Activated CD8-positive, alpha-beta memory T cell treated with anti-CD3 and anti-CD28 coated beads for 48 hours (primary cell): ENCODE data around the gene SNX25.
"Not testable (repeated sequence)": the region's sequence is repeated elsewhere in the genome, so short reads cannot be mapped to it uniquely, and the experiment has no call there.

Source experiments
- DNase-seq, 3 experiments: peaks; one replicate each; pipeline ENCODE4 v3.0.0-alpha.2; 2020; ENCODE audit warnings: low read depth in 2 of 3, low spot score in 2 of 3

The SNX25 gene

DNA sequence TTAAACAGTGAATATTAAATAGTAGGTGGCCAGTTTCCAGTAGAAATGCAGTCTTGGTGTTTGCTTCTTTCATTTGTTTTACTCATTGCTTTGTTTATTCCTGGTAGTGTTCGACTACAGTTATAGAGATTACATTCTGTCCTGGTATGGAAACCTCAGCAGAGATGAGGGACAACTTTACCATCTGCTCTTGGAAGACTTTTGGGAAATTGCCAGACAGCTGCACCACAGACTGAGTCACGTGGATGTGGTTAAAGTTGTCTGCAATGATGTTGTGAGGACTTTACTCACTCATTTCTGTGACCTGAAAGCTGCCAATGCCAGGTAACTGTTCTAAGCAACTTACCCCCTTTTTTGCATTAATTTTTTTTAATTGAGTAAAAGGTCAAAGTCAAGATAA is 49.3 kb downstream of the SNX25 start:
- not testable (repeated sequence) for DNase-seq

DNA sequence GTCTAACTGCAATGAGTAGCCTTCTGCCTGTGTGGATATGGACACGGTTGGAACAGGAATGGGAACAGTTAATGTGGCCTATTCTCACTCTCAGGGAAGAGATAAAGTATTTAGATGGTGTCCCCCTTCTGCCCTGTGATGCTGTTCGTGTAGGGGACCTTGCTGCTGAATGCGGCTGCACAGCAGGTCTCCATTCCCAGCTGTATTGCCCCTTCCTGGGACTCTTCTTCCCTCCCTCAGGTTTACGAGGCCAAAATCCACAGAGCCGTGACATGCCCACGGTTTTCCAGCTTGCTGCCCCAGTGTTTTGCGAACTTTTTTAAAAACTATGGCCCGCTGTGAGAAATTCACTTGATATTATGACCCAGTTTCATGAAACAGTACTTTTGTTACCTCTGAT is 50.3 kb downstream of the SNX25 start:
- DNase-seq, result no peak

DNA sequence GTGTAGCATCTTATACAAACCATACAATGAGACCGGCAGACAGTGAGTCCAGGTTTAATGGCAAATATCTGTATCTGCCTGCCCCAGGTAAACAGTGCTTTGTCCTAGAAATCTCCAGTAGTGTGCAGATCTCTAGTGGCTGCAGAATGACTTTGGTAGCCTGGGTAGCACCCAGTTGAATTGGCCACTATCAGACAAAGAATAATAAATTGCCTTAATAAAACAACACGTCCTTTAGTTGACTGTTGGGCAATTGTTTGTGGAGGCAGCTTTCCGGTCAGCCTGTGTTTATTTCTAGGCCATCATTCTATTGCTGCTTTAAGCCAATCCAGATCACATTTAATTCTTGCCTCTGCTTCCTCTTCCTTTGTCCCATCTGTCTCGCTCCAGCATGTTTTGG is 52.5 kb downstream of the SNX25 start:
- no peak for DNase-seq

DNA sequence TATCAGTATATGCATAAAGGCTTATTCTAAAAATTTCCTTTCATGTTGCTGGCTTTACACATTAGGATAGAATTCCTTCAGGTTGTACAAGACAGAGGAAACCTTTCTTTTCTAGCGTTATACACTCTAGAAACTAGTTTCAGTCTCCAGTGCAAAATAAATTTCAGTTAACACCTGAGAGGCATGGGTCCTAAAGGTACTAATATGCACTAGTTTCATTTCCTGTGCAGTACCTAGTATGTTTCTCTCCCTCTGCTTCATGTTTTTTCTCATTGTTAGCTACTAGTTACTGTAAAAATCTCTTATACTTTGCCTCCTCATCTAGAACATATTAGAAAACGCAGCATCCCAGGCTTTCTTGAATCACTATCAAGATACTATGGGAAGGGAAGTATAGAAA is 54.0 kb downstream of the SNX25 start:
- DNase-seq, result no peak

DNA sequence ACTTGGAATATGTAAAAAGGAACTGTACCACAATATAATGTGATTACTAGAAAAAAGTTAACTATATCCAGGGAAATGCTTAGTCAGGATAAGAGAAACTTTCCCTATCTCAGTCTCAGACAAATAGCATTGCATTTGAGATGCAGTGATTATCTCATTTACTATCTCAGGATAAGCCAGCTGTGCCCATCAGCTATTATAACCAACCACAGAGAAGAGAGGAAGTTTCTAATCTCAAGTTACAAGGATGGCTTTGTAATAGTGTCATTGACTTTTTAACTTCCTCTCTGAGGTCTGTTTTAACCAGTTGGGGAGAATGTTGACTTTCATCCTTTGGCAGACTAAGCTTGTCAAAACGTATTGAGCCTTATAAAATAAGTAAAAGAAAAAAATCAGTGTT is 56.5 kb downstream of the SNX25 start:
- DNase-seq, result no peak

DNA sequence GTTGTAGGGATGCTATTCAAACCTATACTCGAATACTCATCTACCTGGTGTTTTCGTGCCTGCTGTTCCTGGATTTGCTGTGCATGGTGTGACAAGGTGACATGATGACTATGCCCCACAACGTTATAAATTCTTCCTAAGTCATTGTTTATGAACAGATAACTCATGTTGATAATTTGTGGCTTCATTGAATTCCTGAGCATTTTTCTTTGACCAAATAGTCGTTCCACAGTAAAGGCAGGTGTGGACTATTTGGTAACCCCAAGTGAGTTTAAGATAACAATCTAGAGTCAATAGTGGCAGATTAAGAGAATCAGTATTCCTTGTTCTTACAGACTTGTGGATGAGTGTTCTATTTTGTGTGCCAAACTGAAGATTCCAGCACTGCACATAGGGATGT is 59.9 kb downstream of the SNX25 start:
- no peak for DNase-seq

DNA sequence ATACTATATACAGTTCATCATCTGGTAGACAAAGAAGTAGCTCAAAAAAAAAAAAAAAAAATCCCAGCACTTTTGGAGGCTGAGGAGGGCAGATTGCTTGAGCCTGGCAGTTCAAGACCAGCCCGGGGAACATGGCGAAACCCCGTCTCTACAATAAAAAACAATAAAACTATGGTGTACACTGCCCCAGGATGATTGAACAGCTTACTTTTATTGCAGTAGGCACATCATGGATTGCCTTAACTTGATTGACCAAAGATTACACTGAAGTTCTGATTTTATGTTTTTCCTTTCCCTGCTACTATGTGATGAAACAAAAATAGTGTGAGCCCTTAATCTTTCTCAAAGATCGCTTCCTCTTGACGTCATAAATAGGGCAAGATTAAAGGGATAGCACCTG is 60.6 kb downstream of the SNX25 start:
- DNase-seq, result no peak

DNA sequence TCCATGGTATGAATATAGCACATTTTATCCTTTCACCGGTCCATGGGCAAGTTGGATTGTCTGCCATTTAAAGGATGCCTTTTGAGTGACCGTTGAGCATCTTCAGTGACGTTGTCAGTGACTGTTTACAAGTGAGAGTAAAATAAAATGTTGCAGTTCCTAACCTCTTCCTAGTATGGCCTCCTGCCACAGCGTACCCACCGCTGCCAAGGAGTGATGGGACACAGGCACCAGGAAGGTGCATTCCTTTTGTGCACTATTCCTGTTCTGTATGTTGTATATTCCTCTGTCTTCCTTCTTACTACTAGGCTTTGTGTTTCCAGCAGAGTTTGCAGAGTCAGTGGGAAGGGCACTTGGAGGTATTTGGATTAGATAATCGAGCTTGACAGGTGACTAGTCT is 61.5 kb downstream of the SNX25 start:
- no peak for DNase-seq

DNA sequence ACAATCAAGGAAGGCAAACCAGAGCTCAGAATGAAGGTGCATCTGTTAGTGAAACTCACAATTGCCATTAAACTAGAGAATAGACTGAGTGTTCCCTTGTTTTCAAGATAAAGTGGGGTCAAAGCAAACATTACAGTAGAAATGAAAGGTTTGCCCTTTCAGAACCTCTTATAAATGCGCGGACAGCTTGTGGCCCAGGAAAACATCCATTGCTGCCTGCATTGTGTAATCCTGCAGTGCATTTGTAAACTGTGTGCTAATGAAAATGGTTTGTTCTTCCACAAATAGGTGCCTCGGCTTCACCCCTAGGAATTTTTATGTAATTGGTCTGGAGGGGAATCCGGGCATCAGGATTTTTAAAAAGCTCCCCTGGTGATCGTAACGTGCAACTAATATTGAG is 62.8 kb downstream of the SNX25 start:
- no peak for DNase-seq

DNA sequence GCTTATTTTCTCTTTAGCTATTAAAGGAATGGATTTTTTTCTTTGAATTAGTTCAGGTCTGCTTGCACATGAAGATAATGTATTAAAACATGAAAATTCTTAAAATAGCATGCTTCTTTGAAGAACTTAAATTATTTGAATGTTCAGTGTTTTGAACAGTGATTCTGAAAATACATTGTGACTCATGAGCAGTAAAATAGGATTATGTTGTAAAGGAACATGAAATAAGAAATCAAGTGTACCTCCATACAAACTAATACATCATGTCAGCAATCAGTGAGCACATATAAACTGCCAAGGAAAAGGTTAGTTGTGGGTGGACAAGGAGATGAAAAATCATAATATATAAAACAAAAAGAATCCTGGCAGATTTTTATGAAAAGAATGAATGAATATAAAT is 66.1 kb downstream of the SNX25 start:
- no peak for DNase-seq

DNA sequence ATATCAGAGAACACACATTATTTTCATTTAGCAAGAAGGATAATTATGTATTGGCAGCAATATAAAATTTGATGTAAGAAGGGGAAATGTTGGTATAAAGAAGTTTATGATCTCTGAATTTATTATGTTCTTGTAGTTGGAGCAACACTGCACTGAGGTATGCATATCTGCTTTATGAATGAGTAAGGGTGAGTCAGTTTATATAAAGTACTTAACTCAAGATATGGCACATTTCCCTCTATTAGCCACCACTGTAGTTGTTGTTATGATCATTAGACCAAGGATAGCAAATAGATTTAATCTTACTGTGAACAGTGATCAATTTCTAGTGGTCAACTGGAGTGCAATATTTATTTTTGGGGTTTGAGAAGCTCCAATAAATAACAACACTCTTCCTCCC is 66.6 kb downstream of the SNX25 start:
- DNase-seq, result no peak

DNA sequence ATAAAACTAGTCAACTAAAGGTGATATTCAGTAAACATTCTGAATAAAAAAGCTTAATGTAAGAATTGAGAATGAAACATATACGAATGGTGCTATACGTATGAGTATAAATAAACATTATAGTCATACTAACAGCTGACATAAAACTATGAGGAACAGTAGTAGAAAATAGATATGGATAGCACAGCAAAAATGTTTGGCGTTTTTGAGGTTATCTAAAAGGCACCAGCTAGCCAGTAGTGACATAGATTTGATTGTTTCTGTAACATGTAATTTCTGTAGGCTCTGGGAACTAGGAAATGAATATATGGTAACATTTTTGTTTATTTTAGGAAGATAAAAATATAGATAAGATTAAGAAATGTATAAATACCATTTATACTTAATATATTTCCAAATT is 69.3 kb downstream of the SNX25 start:
- DNase-seq, result no peak

DNA sequence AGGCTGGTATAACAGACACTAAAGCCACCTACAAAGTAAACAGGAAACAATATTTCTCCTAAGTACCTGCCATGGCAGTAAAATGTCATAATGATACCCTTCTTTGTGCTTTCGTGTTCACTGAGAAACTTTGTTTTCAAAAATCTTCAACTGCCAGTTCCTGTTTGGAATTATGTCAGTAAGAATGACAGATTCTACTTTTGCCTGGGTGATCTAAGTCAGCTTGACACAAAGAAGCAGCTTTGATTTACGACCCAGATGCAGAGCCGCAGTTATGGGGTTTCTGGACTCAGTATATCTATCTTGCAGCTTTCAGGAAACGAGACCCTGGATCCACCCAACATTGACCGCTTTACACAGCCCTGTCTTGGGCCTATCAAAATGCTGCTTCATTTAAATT is 71.2 kb downstream of the SNX25 start:
- DNase-seq, result no peak

DNA sequence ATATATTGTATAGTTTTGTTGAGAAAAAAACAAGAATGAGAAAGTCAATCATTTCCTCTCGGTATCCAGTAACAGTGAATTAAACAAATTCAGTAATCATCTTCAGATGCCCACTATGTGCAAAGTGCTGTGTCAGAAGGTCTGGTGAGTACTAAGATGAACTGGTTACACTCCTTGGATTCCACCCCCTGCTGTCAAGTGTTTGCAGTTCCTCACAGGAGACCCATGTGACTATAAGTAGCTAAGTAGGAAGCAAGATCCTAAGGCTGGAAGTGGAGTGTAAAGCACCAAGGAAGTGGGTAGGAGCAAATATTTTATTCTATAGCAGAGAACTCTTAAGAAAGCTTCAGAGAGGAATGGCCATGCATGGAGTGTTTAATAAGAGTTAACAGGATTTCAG is 73.6 kb downstream of the SNX25 start:
- no peak for DNase-seq

DNA sequence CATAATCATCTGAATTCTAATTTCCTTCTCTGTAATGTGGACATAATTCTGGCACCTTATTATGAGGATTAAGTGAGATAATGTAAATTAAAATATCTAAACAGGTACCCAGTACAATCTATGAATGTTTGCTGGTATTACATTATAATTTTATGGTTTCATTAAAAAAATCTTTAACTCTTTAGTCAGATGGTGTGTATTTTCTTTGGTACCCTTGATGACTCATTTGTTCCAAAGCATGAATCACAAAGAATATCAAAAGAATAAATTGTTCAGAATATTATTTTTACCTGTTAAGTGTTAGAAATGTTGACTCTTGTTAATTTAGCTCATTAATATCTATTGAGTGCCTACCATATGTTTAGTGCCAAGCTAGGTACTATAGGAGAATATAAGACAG is 74.3 kb downstream of the SNX25 start:
- DNase-seq, result no peak

DNA sequence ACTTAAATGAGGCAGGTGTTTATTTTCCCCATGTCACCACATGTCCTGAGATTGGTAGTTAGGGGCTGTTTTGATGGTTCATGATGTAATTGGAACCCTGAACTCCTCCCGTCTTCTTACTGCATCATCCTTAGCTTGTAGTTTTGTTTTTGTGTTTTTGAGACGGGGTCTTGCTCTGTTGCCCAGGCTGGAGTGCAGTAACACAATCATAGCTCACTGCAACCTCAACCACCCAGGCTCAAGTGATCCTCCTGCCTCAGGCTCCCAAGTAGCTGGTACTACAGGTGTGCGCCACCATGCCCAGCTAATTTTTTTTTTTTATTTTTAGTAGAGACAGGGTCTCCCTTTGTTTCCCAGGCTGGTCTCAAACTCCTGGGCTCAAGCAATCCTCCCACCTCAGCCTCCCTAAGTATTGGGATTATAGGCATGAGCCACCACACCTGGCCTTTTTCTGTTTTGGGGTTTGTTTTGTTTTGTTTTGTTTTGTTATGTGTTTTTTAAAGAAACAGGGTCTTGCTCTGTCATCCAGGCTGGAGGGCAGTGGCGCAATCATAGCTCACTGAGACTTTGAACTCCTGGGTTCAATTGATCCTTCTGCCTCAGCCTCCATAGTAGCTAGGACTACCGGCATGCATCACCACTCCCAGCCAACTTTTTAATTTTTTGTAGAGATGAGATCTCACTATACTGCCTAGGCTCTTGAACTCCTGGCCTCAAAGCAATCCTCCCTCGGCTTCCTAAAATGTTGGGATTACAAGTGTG is 76.4 kb downstream of the SNX25 start:
- no peak for DNase-seq

DNA sequence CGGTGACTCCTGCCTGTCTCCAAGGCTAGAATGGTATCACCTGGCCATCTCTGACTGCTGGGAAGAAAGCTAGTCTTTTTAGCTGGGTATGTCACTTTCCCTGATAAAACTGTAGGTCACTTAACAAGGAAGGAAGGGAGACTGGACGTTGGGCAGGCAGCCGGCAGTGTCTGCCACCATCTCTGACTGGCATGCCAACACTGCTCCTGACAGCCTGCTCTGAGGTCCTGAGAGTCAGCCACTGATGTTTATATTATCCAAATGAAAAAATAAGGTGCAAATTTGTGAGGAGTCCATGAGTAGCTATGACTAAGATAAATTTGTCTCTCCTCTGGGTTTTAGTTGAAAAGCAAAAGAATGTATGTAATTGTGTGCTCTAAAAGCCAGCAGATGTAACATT is 77.2 kb downstream of the SNX25 start:
- DNase-seq, result no peak

DNA sequence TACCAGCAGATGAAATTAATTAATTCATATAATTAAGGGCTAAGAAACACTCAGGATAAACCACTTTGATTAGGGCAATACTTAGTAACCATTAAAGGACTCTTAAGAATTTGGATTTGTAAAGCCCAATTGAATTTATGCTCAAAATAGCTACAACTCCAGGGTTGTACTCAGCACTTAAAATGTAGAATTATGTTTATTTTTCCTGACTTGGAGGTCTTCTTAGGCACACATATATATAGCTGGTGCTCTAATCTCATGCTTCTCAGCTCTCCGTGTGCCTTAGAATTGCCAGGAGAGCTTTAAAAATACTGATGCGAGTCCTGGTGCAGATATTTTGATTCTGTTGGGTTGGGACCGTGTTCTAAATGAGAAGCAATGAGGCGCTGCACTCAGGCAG is 77.6 kb downstream of the SNX25 start:
- no peak for DNase-seq

DNA sequence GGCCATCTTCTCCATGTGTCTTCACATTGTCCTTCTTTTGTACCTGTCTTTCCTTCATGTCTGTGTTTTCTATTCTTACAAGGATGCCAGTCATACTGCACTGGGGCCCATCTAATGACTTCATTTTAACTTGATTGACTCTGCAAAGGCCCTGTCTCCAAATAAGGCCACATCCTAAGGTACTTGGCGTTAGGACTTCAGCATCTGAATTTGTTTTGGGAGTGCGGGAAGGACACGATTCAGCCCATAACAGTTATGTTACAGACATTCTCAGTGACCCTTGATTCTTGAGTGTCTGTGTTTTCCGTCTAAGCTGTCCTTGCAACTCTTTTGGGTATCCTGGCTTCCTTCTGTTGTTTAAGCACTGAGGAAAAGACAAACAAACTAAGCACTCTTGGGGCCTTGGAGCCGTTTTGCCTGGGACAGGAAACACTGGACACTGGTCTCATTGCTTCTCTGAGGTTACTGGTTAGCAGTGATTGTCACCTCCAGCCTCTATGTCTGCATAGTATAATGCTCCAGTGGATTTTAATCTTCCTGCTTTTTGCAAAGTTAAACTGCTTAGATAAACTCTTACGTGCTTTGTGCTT is 80.7 kb downstream of the SNX25 start:
- DNase-seq, result no peak

DNA sequence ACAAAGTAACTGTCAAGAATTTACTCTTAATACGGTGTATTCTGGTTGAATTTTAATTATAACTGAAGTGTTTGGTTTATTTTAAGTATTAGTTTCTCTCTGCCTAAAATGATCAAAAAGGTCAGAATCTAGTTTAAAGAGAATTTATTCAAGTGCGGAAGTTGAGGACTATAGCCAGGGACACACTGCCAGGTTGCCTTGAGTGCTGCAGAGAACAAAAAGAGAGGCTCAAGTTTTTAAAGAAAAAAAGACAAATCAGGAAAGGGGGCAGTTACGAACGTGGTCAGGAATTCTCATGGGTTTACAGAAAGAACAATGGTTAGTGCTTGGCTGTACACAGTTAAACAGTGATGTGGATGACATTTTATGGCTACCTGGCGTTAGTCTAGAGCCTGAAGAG is 81.3 kb downstream of the SNX25 start:
- no peak for DNase-seq

DNA sequence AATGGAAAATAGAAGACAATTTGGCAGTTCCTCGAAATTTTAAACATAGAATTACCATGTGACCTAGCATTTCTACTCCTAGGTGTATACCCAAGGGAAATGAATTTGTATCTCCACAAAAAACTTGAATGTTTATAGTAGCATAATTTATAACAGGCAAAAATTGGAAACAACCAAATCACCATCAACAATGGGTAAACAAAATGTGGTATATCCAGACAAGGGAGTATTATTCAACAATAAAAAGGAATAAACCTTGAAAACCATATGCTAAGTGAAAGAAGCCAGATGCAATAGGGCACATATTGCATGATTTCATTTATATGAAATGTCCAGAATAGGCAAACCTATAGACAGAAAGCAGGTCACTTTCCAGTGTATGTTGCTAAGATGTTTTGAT is 83.8 kb downstream of the SNX25 start:
- no peak for DNase-seq

DNA sequence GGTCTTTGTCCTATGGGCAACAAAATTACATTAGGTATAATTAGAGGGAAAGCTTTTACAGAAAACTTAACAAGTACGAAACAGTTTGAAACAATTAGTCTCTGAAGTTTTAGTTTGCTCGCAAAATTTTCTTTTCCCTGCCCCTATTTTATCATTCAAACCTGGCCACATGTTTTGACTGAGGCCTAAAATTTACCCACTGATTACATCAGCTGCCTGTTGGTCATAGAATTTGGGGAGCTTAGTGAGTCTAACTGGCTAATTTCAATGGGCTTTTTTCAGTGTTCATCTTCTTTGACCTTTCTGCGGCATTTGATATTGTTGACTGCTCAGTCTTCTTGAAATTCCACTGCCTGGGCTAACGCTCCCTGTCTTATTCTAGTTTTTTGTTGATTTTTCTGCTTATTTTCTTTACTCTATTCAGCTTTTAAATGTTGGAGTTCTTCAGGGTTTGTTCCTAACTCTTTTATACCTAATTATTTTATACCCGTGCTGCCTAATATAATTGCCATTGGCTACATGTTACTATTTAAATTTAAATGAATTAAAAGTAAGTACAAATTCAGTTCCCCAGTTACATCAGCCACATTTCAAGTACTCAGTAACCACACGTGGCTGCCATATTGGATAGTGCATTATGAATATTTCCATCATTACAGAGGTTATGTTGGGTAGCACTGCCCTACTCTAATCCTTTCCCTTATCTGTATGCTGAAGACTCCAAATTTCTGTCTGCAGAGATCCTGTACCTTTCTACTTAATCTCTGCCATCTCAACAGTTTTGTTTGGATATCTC is 87.5 kb downstream of the SNX25 start:
- no peak for DNase-seq
